HepG2 (cell line): Measurements from ENCODE around the gene ALKBH2. TPM values are rescaled to one million over a fixed set of nuclear protein-coding genes. Genes with fewer than 3 reads are reported as not detected.

Source experiments
- ATAC-seq: fragments of 200-7000 bp; cut with Tn5 transposase; 3 replicates; pipeline ENCODE4 v1.9.1; 2020; ENCODE audit warnings: mild to moderate bottlenecking, moderate library complexity
- BruUV-seq: library from RNA; stranded (reverse); fragments of 400-500 nt; replicated peaks from 2 replicates; lab custom pipeline; 2021; lab: Mats Ljungman, UMichigan
- CTCF ChIA-PET: fragments of 300-600 bp; formaldehyde crosslinking; extraction: SDS; loops from one replicate; lab custom pipeline; 2021; ENCODE audit warnings: low total read pairs, inconsistent platforms, low intra/inter-chr PET ratio; lab: Yijun Ruan, JAX
- POLR2A ChIA-PET: fragments of 350-600 bp; sonication (Branson Sonifier 250); formaldehyde crosslinking; loops from one replicate; lab custom pipeline; 2020; ENCODE audit warnings: antibody characterized with exemption, inconsistent platforms; lab: Yijun Ruan, JAX
- DNase-seq: peaks from one replicate; pipeline ENCODE4 v3.0.0-alpha.2; 2015; ENCODE audit warnings: low spot score
- FAIRE-seq: peaks from 3 replicates; lab custom pipeline; 2011; peaks lifted over from hg19 to GRCh38; lab: Jason Lieb, UNC
- H2AFZ ChIP-seq: one replicate; pipeline ENCODE4 v1.6.1; 2011; ENCODE audit warnings: low read length, inconsistent platforms
- H3K27ac ChIP-seq: fragments of 300-600 bp; 3 replicates; pipeline ENCODE4 v1.8.0; 2011; ENCODE audit warnings: mixed run types, mild to moderate bottlenecking, mixed read lengths, low read length, inconsistent platforms; ENCODE audit not compliant: insufficient read depth; ENCODE audit errors: extremely low read length
- H3K27me3 ChIP-seq, 2 experiments: fragments of 200-600 bp in 1 of 2; 2 replicates in 1 of 2; 3 replicates in 1 of 2; pipeline versions ENCODE4 v1.6.0 to v1.8.0; 2011; ENCODE audit warnings: low read length in 2 of 2, mild to moderate bottlenecking in 2 of 2, moderate library complexity in 2 of 2, inconsistent platforms in 1 of 2; ENCODE audit not compliant: insufficient read depth in 2 of 2, control insufficient read depth in 1 of 2
- H3K36me3 ChIP-seq, 2 experiments: fragments of 200-600 bp in 1 of 2; replicated peaks in 1 of 2; 2 replicates in 1 of 2; 3 replicates in 1 of 2; pipeline versions ENCODE4 v1.5.1 to v1.8.0; 2011; ENCODE audit warnings: low read length in 2 of 2, inconsistent platforms in 1 of 2; ENCODE audit not compliant: insufficient read depth in 2 of 2, control insufficient read depth in 1 of 2
- H3K4me1 ChIP-seq: 2 replicates; pipeline ENCODE4 v1.5.1; 2012; ENCODE audit warnings: low read length, inconsistent platforms; ENCODE audit not compliant: insufficient read depth
- H3K4me2 ChIP-seq: 2 replicates; pipeline ENCODE4 v1.6.0; 2011; ENCODE audit warnings: low read depth, low read length, inconsistent platforms
- H3K4me3 ChIP-seq, 3 experiments: fragments of 200-600 bp in 1 of 3; sonication (generic), shearing (Covaris generic) in 1 of 3; replicated peaks in 1 of 3; 2 replicates each; pipeline ENCODE4 v1.5.1; 2011 to 2016; ENCODE audit warnings: low read length in 3 of 3, inconsistent platforms in 2 of 3, low read depth in 2 of 3, mild to moderate bottlenecking in 2 of 3, control low read depth in 1 of 3, mixed read lengths in 1 of 3; ENCODE audit not compliant: insufficient read depth in 1 of 3
- H3K79me2 ChIP-seq: one replicate; pipeline ENCODE4 v1.6.1; 2011; ENCODE audit warnings: low read length, inconsistent platforms; ENCODE audit not compliant: insufficient read depth
- H3K9ac ChIP-seq: 2 replicates; pipeline ENCODE4 v1.6.0; 2011; ENCODE audit warnings: mild to moderate bottlenecking, low read depth, low read length, inconsistent platforms; ENCODE audit not compliant: insufficient read depth
- H3K9me3 ChIP-seq: 2 replicates; pipeline ENCODE4 v1.5.1; 2012; ENCODE audit warnings: mild to moderate bottlenecking, low read length
- H4K20me1 ChIP-seq: 2 replicates; pipeline ENCODE4 v1.6.0; 2011; ENCODE audit warnings: inconsistent platforms, mild to moderate bottlenecking, low read length, moderate library complexity; ENCODE audit not compliant: insufficient read depth
- GPBP1L1 ChIP-seq: sonication (generic); formaldehyde crosslinking; IDR thresholded peaks from 2 replicates; pipeline ENCODE4 v1.5.0; 2020; ENCODE audit warnings: mild to moderate bottlenecking, missing genetic modification reagents
- HIC2 ChIP-seq: sonication (generic); formaldehyde crosslinking; IDR thresholded peaks from 2 replicates; pipeline ENCODE4 v1.9.0; 2022; ENCODE audit warnings: low read depth, missing genetic modification reagents
- REXO4 ChIP-seq: sonication (generic); formaldehyde crosslinking; IDR thresholded peaks from 2 replicates; pipeline ENCODE4 v1.8.0; 2022; ENCODE audit warnings: missing genetic modification reagents, mild to moderate bottlenecking, borderline replicate concordance
- ZNF121 ChIP-seq: sonication (generic); formaldehyde crosslinking; IDR thresholded peaks from 2 replicates; pipeline ENCODE4 v1.5.0; 2020; ENCODE audit warnings: mild to moderate bottlenecking, missing genetic modification reagents
- ZNF225 ChIP-seq: sonication (generic); formaldehyde crosslinking; IDR thresholded peaks from 2 replicates; pipeline ENCODE4 v1.4.0; 2020; ENCODE audit warnings: mild to moderate bottlenecking, missing genetic modification reagents
- ZNF317 ChIP-seq: sonication (generic); formaldehyde crosslinking; IDR thresholded peaks from 2 replicates; pipeline ENCODE4 v1.5.0; 2020; ENCODE audit warnings: mild to moderate bottlenecking, missing genetic modification reagents
- ZNF598 ChIP-seq: sonication (generic); formaldehyde crosslinking; IDR thresholded peaks from 2 replicates; pipeline ENCODE4 v1.5.1; 2020; ENCODE audit warnings: mild to moderate bottlenecking, missing genetic modification reagents, borderline replicate concordance
- WGBS: methylation state at CpG from one replicate; pipeline ENCODE4 v1.1.6; 2017; ENCODE audit warnings: low lambda C conversion rate; 5-methylcytosine and 5-hydroxymethylcytosine counted together
- in situ Hi-C: cut with HindIII; loops from 2 replicates; pipeline ENCODE4 v1.10.0; 2017; ENCODE audit warnings: low pct_unique_long_range_greater_than_20kb; ENCODE audit not compliant: extremely low pct_ligation_motif_present
- intact Hi-C: fragments of 100-400 bp; cut with micrococcal nuclease; formaldehyde crosslinking; loops from one replicate; pipeline ENCODE4 v1.10.0; 2022; ENCODE audit not compliant: unreplicated experiment
- polyA plus RNA-seq, 8 experiments: library from polyadenylated mRNA; depleted of rRNA in 3 of 8; stranded (reverse) in 7 of 8; unstranded in 1 of 8; fragments of >200 nt; fragmentation: Illumina TruSeq in 4 of 8; extraction: Trizol in 4 of 8; gene quantifications; 2 replicates each; pipeline versions ENCODE4 v1.2.1 to v1.2.3, GENCODE V29; 2011 to 2016; ENCODE audit warnings: low read depth in 4 of 8, missing spikeins in 1 of 8, mixed read lengths in 1 of 8; ENCODE audit not compliant: insufficient read depth in 1 of 8
- total RNA-seq, 5 experiments: library from RNA; depleted of rRNA; stranded (reverse); fragments of >200 nt; fragmentation: Illumina TruSeq; extraction: Trizol; gene quantifications; 2 replicates each; pipeline ENCODE4 v1.2.3, GENCODE V29; 2016; ENCODE audit warnings: low read depth in 1 of 5

Gene ALKBH2
- total and polyA plus RNA-seq, 2 of the 13 experiments (the other 11 are each of a cell fraction or from before 2014, with no cell fraction given) = 21.0 to 40.5 TPM

- Histone ChIP-seq H3K4me3 (peak overlapping the region; percentile 38 to 65 (median 52); a peak in 5 of 6 replicates), H3K4me2 (peak overlapping the region; percentile 93), H3K27ac (peak overlapping the region; percentile 97), H2AFZ (no peak overlapping the region), H3K36me3 (no peaks in the 10 kb centered on the region; a peak in 2 of 5 replicates), H3K79me2 (peaks cover 13% of the 10 kb centered on the region), H3K4me1 (peaks cover 85% of the 10 kb centered on the region), H3K9ac (peak overlapping the region; percentile 80), H4K20me1 (no peaks in the 10 kb centered on the region), H3K9me3 (no peaks in the 10 kb centered on the region), H3K27me3 (no peaks in the 10 kb centered on the region)
- intact Hi-C loops (loop anchor here (5.0 kb wide), 2 partner anchors 37 to 132 kb away; no protein-coding TSS in a partner anchor), in situ Hi-C loops (no loop called here)
- peak; percentile 3; the same call in 1 of the 3 replicates for ATAC-seq
- CTCF ChIA-PET = no interaction called here
- FAIRE-seq = no peak
- DNase-seq = peak; percentile 28
- WGBS = 12% methylated on average over 3 of the region's 3 CpGs
- BruUV-seq = TSS peak; percentile 94
- no peak for TF ChIP-seq REXO4 (CRISPR knock-in tag)
- TF ChIP-seq ZNF225 = no peak
- TF ChIP-seq ZNF317 (CRISPR knock-in tag) = 0 out of 2 replicates have a peak, but pooled peaks have one; percentile 49
- TF ChIP-seq ZNF598 = no peak
- TF ChIP-seq GPBP1L1 (CRISPR knock-in tag) = no peak
- POLR2A ChIA-PET = interaction anchor here (1.0 to 3.2 kb wide), 13 partner anchors 14 to 553 kb away, joined by 3 to 22 read pairs (median 4); partner anchors contain the start of gene ISCU
Measured at GRCh38 chr12:109115404-109115757, 22.1 kb upstream of the ALKBH2 start.

- CTCF ChIA-PET = no interaction called here
- in situ Hi-C loops = no loop called here
- TF ChIP-seq HIC2 (CRISPR knock-in tag) = no peak
- peak; percentile 87; the same call in 1 of the 2 replicates for TF ChIP-seq ZNF121
Measured at GRCh38 chr12:109114644-109115043, 21.4 kb upstream of the ALKBH2 start.

More at GRCh38 chr12:109114644-109115043, 21.4 kb upstream of the ALKBH2 start:
- FAIRE-seq (no peak), ATAC-seq (no peak), DNase-seq (no peak)
- H3K9me3 ChIP-seq = no peaks in the 10 kb centered on the region
- H3K4me1 ChIP-seq = peaks cover 89% of the 10 kb centered on the region
- H4K20me1 ChIP-seq = no peaks in the 10 kb centered on the region
- no peak overlapping the region for H3K9ac ChIP-seq
- peak overlapping the region in 1 of 3 experiments; percentile 65; a peak in 1 of 6 replicates for H3K4me3 ChIP-seq
- POLR2A ChIA-PET = interaction anchor here (1.0 kb wide), 1 partner anchor 16 kb away, joined by 3 read pairs; no protein-coding TSS in a partner anchor
- peak overlapping the region; percentile 93 for H3K4me2 ChIP-seq
- 87% methylated on average over 2 of the region's 2 CpGs for WGBS
- intact Hi-C loops = loop anchor here (5.0 kb wide), 2 partner anchors 38 to 133 kb away; no protein-coding TSS in a partner anchor
- H3K79me2 ChIP-seq = peaks cover 13% of the 10 kb centered on the region
- no peaks in the 10 kb centered on the region; a peak in 2 of 5 replicates for H3K36me3 ChIP-seq
- no peaks in the 10 kb centered on the region for H3K27me3 ChIP-seq
- H3K27ac ChIP-seq = peak overlapping the region; percentile 97
- no peak overlapping the region for H2AFZ ChIP-seq
- BruUV-seq = no TSS peak
